IPS-NIHi7 (cell line): ENCODE data around the gene HMGN3.

Experiments used
- DNase-seq: peaks from one replicate; pipeline ENCODE4 v3.0.0; 2012; ENCODE audit warnings: mixed read lengths; ENCODE audit errors: extremely low spot score

The HMGN3 gene

GRCh38 chr6:79232696-79233462 lies 1.6 kb downstream of the HMGN3 start:
- no peak for DNase-seq

GRCh38 chr6:79231666-79232065 lies 2.8 kb downstream of the HMGN3 start:
- no peak for DNase-seq

GRCh38 chr6:79231101-79231500 lies 3.4 kb downstream of the HMGN3 start:
- DNase-seq, result no peak

- no peak for DNase-seq
Observed at GRCh38 chr6:79230149-79230548, 4.3 kb downstream of the HMGN3 start.

- DNase-seq, result no peak
Observed at GRCh38 chr6:79227445-79227844, 7.0 kb downstream of the HMGN3 start.

- no peak for DNase-seq
Observed at GRCh38 chr6:79226660-79227059, 7.8 kb downstream of the HMGN3 start.

GRCh38 chr6:79225717-79226599 lies 8.5 kb downstream of the HMGN3 start:
- DNase-seq, result no peak

GRCh38 chr6:79223611-79224404 lies 10.7 kb downstream of the HMGN3 start:
- no peak for DNase-seq

- DNase-seq, result peak; percentile 18
Observed at GRCh38 chr6:79215213-79215824, 19.2 kb downstream of the HMGN3 start.

GRCh38 chr6:79212859-79213258 lies 21.6 kb downstream of the HMGN3 start:
- DNase-seq, result no peak

GRCh38 chr6:79208816-79209215 lies 25.7 kb downstream of the HMGN3 start:
- DNase-seq, result no peak

GRCh38 chr6:79203753-79204253 lies 30.7 kb downstream of the HMGN3 start:
- no peak for DNase-seq

- no peak for DNase-seq
Observed at GRCh38 chr6:79202556-79202955, 31.9 kb downstream of the HMGN3 start.

GRCh38 chr6:79201983-79202382 lies 32.5 kb downstream of the HMGN3 start:
- no peak for DNase-seq

- no peak for DNase-seq
Observed at GRCh38 chr6:79201143-79201542, 33.3 kb downstream of the HMGN3 start.

- DNase-seq, result no peak
Observed at GRCh38 chr6:79196912-79197311, 37.6 kb downstream of the HMGN3 start.

- no peak for DNase-seq
Observed at GRCh38 chr6:79193971-79194370, 40.5 kb downstream of the HMGN3 start.

- DNase-seq, result no peak
Observed at GRCh38 chr6:79189760-79190350, 44.6 kb downstream of the HMGN3 start.

GRCh38 chr6:79188885-79189480 lies 45.5 kb downstream of the HMGN3 start:
- no peak for DNase-seq

GRCh38 chr6:79188107-79188506 lies 46.4 kb downstream of the HMGN3 start:
- DNase-seq, result no peak

- no peak for DNase-seq
Observed at GRCh38 chr6:79186564-79186963, 47.9 kb downstream of the HMGN3 start.
